IMR-90 (cell line): ENCODE data around the gene RERE. TPM values are rescaled to one million over a fixed set of nuclear protein-coding genes. Genes with fewer than 3 reads are reported as not detected.

ENCODE experiments used
- ATAC-seq: fragments of 200-7000 bp; cut with Tn5 transposase; 2 replicates; pipeline ENCODE4 v1.9.1; 2020; ENCODE audit warnings: low read depth, mild to moderate bottlenecking, moderate library complexity
- BruUV-seq: library from RNA; stranded (reverse); fragments of 400-500 nt; replicated peaks from 2 replicates; lab custom pipeline; 2021; lab: Mats Ljungman, UMichigan
- CTCF ChIA-PET: fragments of 300-600 bp; formaldehyde crosslinking; extraction: SDS; loops from one replicate; lab custom pipeline; 2021; ENCODE audit warnings: antibody characterized with exemption; lab: Yijun Ruan, JAX
- POLR2A ChIA-PET: fragments of 300-600 bp; sonication (Branson Sonifier 250); formaldehyde crosslinking; loops from one replicate; lab custom pipeline; 2022; ENCODE audit warnings: antibody characterized with exemption; ENCODE audit not compliant: unreplicated experiment; lab: Charles Lee
- DNase-seq: peaks from one replicate; pipeline ENCODE4 v3.0.0; 2013
- H2AFZ ChIP-seq: replicated peaks from 2 replicates; pipeline ENCODE3; 2013; ENCODE audit warnings: low read length, mild to moderate bottlenecking; ENCODE audit not compliant: poor library complexity
- H2AK5ac ChIP-seq: 2 replicates; pipeline ENCODE4 v1.6.1; 2013; ENCODE audit warnings: low read depth, low read length, inconsistent platforms
- H2AK9ac ChIP-seq: replicated peaks from 2 replicates; pipeline ENCODE3; 2013; ENCODE audit warnings: mild to moderate bottlenecking, low read depth, low read length, moderate library complexity; ENCODE audit not compliant: poor library complexity
- H2BK120ac ChIP-seq: 2 replicates; pipeline ENCODE4 v1.6.1; 2013; ENCODE audit warnings: low read depth, low read length, inconsistent platforms
- H2BK15ac ChIP-seq: 3 replicates; pipeline ENCODE4 v1.6.1; 2013; ENCODE audit warnings: low read depth, low read length, inconsistent platforms
- H2BK20ac ChIP-seq: 2 replicates; pipeline ENCODE4 v1.6.1; 2013; ENCODE audit warnings: low read depth, mild to moderate bottlenecking, inconsistent platforms, low read length, moderate library complexity
- H2BK5ac ChIP-seq: 2 replicates; pipeline ENCODE4 v1.6.1; 2013; ENCODE audit warnings: mild to moderate bottlenecking, low read depth, low read length, inconsistent platforms; ENCODE audit not compliant: poor library complexity, severe bottlenecking
- H3K14ac ChIP-seq: replicated peaks from 2 replicates; pipeline ENCODE4 v1.6.1; 2013; ENCODE audit warnings: low read depth, low read length, inconsistent platforms
- H3K18ac ChIP-seq: 2 replicates; pipeline ENCODE4 v1.6.1; 2013; ENCODE audit warnings: low read depth, low read length, control low read depth
- H3K23ac ChIP-seq: 2 replicates; pipeline ENCODE4 v1.6.1; 2013; ENCODE audit warnings: low read depth, low read length, inconsistent platforms
- H3K27ac ChIP-seq: 2 replicates; pipeline ENCODE4 v1.5.1; 2013; ENCODE audit warnings: mild to moderate bottlenecking, control low read depth, low read length; ENCODE audit not compliant: insufficient read depth
- H3K27me3 ChIP-seq: 2 replicates; pipeline ENCODE4 v1.6.1; 2013; ENCODE audit warnings: low read length; ENCODE audit not compliant: control insufficient read depth, insufficient read depth
- H3K36me3 ChIP-seq: 2 replicates; pipeline ENCODE4 v1.6.1; 2013; ENCODE audit warnings: low read length, mixed read lengths; ENCODE audit not compliant: control insufficient read depth, insufficient read depth
- H3K4ac ChIP-seq: 2 replicates; pipeline ENCODE4 v1.6.1; 2013; ENCODE audit warnings: low read depth, low read length, inconsistent platforms
- H3K4me1 ChIP-seq: 2 replicates; pipeline ENCODE4 v1.6.1; 2013; ENCODE audit warnings: low read length, mixed read lengths; ENCODE audit not compliant: control insufficient read depth, insufficient read depth
- H3K4me2 ChIP-seq: 2 replicates; pipeline ENCODE4 v1.6.1; 2013; ENCODE audit warnings: low read depth, mild to moderate bottlenecking, control low read depth, low read length, moderate library complexity
- H3K4me3 ChIP-seq: 2 replicates; pipeline ENCODE4 v1.5.1; 2013; ENCODE audit warnings: low read depth, mild to moderate bottlenecking, control low read depth, low read length, moderate library complexity; ENCODE audit not compliant: insufficient read depth
- H3K56ac ChIP-seq: 2 replicates; pipeline ENCODE4 v1.6.1; 2013; ENCODE audit warnings: low read length, inconsistent platforms; ENCODE audit not compliant: insufficient read depth; ENCODE audit errors: extremely low read depth
- H3K79me1 ChIP-seq, 2 experiments: 2 replicates each; pipeline ENCODE4 v1.6.1; 2013; ENCODE audit warnings: low read length in 2 of 2, inconsistent platforms in 1 of 2, low read depth in 1 of 2
- H3K9ac ChIP-seq: 2 replicates; pipeline ENCODE4 v1.6.1; 2013; ENCODE audit warnings: low read depth, low read length, control low read depth
- H3K9me1 ChIP-seq: 2 replicates; pipeline ENCODE4 v1.6.1; 2013; ENCODE audit warnings: low read length, inconsistent platforms; ENCODE audit not compliant: insufficient read depth
- H3K9me3 ChIP-seq: 2 replicates; pipeline ENCODE4 v1.6.1; 2013; ENCODE audit warnings: low read length; ENCODE audit not compliant: control insufficient read depth, insufficient read depth
- H4K20me1 ChIP-seq: 2 replicates; pipeline ENCODE4 v1.6.1; 2013; ENCODE audit warnings: low read length, inconsistent platforms; ENCODE audit not compliant: insufficient read depth
- H4K5ac ChIP-seq: 2 replicates; pipeline ENCODE4 v1.6.1; 2013; ENCODE audit warnings: mild to moderate bottlenecking, low read depth, low read length, control low read depth
- H4K8ac ChIP-seq, 2 experiments: 2 replicates each; pipeline ENCODE4 v1.6.1; 2013; ENCODE audit warnings: low read depth in 2 of 2, low read length in 2 of 2, control low read depth in 1 of 2, inconsistent platforms in 1 of 2
- H4K91ac ChIP-seq: 2 replicates; pipeline ENCODE4 v1.6.1; 2013; ENCODE audit warnings: low read depth, low read length, inconsistent platforms; ENCODE audit not compliant: insufficient read depth
- BHLHE40 ChIP-seq: fragments of 150-350 bp; IDR thresholded peaks from 2 replicates; pipeline ENCODE4 v1.6.1; 2016; ENCODE audit warnings: mild to moderate bottlenecking, low read depth, low read length
- NFE2L2 ChIP-seq: fragments of 150-350 bp; IDR thresholded peaks from 2 replicates; pipeline ENCODE4 v1.6.1; 2016; ENCODE audit warnings: low read depth, mild to moderate bottlenecking, low read length
- RCOR1 ChIP-seq: IDR thresholded peaks from 2 replicates; pipeline ENCODE4 v1.6.1; 2012; ENCODE audit warnings: mild to moderate bottlenecking, low read length, improper control_type of control experiment; ENCODE audit not compliant: insufficient replicate concordance
- SMC3 ChIP-seq: fragments of 150-350 bp; IDR thresholded peaks from 2 replicates; pipeline ENCODE4 v1.6.1; 2016; ENCODE audit warnings: low read depth, mild to moderate bottlenecking, antibody characterized with exemption, low read length, moderate library complexity
- WGBS, 2 experiments: methylation state at CpG; one replicate each; pipeline versions ENCODE4 v1.1.5 to v1.1.7; 2013; ENCODE audit warnings: missing lambda C conversion rate in 2 of 2; ENCODE audit not compliant: insufficient read length in 1 of 2; ENCODE audit errors: extremely low coverage in 2 of 2; 5-methylcytosine and 5-hydroxymethylcytosine counted together
- dilution Hi-C: fragments of 300-500 bp; cut with HindIII; formaldehyde crosslinking; loops from one replicate; pipeline ENCODE4 v1.14.3; 2018; ENCODE audit warnings: low sequenced_read_pairs; ENCODE audit not compliant: unreplicated experiment
- in situ Hi-C: fragments of 300-500 bp; cut with MboI; formaldehyde crosslinking; loops from 3 replicates; pipeline ENCODE4 v1.14.3; 2019; ENCODE audit warnings: low sequenced_read_pairs, inconsistent platforms, mixed read lengths
- intact Hi-C: fragments of 100-400 bp; cut with micrococcal nuclease; formaldehyde crosslinking; loops from 2 replicates; pipeline ENCODE4 v1.10.0; 2022
- polyA plus RNA-seq, 3 experiments: library from polyadenylated mRNA; depleted of rRNA; stranded (reverse); fragments of >200 nt; gene quantifications; 2 replicates each; pipeline ENCODE4 v1.2.3, GENCODE V29; 2012; ENCODE audit warnings: low replicate concordance in 1 of 3
- total RNA-seq: library from RNA; depleted of rRNA; stranded (reverse); fragments of >200 nt; gene quantifications from 2 replicates; pipeline ENCODE4 v1.2.3, GENCODE V29; 2012

RERE gene
- total and polyA plus RNA-seq, 2 of the 4 experiments (the other 2 are of a cell fraction): 11.5 to 25.1 TPM

GRCh38 chr1:8345621-8346415 lies 471.6 kb downstream of the RERE start:
- Histone ChIP-seq H4K8ac (no peak overlapping the region), H2BK15ac (peak overlapping the region; percentile 87; the same call in 1 of the 3 replicates), H3K27ac (no peak overlapping the region), H3K14ac (no peak overlapping the region), H2AK9ac (peak overlapping the region; percentile 52), H3K9me3 (no peaks in the 10 kb centered on the region), H3K18ac (no peak overlapping the region), H3K4me3 (no peak overlapping the region), H3K27me3 (no peaks in the 10 kb centered on the region), H2AK5ac (peak overlapping the region; percentile 3), H3K9me1 (peaks cover 15% of the 10 kb centered on the region), H2BK120ac (peak overlapping the region; percentile 28; the same call in 1 of the 2 replicates), H2AFZ (peak overlapping the region; percentile 17), H3K23ac (no peak overlapping the region), H3K9ac (no peak overlapping the region), H3K56ac (no peak overlapping the region), H3K36me3 (no peaks in the 10 kb centered on the region), H4K5ac (no peak overlapping the region), H4K91ac (peak overlapping the region; percentile 61), H2BK5ac (no peak overlapping the region), H2BK20ac (no peak overlapping the region), H3K79me1 (0 out of 4 replicates have a peak, but pooled peaks cover 0 to 3% of the 10 kb centered on the region in 2 experiments), H4K20me1 (no peaks in the 10 kb centered on the region), H3K4ac (peak overlapping the region; percentile 41; the same call in 1 of the 2 replicates), H3K4me2 (no peak overlapping the region), H3K4me1 (peaks cover 17% of the 10 kb centered on the region)
- 91% methylated on average over 9 of the region's 18 CpGs; no CpG with 5 or more reads in 1 of the 2 experiments for WGBS, 2 experiments
- DNase-seq: no peak
- POLR2A ChIA-PET: no interaction called here
- intact Hi-C loops (no loop called here), dilution Hi-C loops (no loop called here), in situ Hi-C loops (no loop called here)
- BruUV-seq: no TSS peak
- TF ChIP-seq RCOR1 (no peak), SMC3 (no peak), BHLHE40 (no peak), NFE2L2 (no peak)
- no peak for ATAC-seq
- CTCF ChIA-PET: interaction anchor here (0.5 kb wide), 1 partner anchor 107 kb away, joined by 3 read pairs; no protein-coding TSS in a partner anchor
